ENCODE data around the gene C6orf136.

The C6orf136 gene

GRCh38 chr6:30687659-30688431 is 40.9 kb downstream of the C6orf136 start:
- DNase-seq, result no peak

GRCh38 chr6:30688569-30688968 is 41.6 kb downstream of the C6orf136 start:
- DNase-seq, result no peak

DNA sequence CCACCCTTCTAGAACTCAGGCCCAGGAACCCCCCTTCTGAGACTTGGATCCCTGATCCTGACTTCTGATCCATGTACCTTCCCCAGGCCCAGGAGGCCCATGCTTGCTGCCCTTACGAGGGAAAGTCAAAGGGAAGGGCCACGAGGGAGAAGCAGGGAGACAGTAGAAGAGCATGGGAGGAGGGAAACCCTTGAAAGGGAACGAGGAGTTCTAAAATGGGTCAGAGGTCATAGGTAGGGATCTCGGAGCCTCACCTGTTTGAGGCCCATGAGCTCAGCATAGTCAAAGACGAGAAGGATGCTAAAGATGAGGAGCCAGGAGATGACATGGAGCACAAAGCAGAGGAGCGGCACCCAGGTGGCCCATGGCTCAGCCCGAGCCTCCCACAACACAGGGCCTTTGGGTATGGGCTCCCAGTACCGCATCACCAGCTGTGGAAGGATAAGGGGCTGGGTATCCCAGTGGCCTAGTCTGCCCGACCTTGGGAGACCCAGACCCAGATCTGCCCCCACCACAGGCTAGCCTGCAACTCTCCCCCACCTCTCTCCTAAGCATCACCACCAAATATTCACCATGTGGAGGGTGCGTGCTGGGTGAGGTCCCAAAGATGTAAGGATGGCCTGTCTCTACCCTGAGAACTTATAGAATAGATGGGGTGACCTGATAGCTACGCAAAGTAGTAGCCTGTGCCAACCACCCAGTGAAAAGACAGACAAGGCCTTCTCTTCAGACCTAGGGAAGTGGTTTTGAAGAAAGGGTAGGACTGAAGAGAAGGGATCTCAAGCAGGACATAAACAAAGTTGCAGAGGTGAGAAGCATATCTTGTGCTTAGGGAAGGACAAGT is 42.3 kb downstream of the C6orf136 start:
- no peak for DNase-seq

DNA sequence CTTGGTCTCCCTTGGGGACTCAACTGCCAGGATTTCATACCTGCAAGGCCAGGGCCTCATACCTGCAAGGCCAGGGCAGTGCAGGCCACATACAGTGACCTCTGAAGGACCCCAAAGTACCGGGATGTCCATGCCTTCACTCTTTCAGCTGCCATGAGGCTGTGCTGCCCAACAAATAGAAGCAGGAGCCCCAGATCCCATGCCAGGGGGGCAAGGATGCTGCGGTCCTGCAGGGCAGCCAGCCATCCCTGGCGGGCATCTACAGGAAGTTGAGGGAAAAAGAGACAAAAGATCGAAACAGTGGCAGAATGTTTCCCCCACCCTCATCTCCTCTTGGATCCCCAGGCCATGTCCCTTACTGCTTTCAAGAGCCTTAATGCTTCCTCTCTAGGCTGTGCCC is 43.1 kb downstream of the C6orf136 start:
- DNase-seq, result no peak

- DNase-seq, result peak; percentile 77
Observed at GRCh38 chr6:30690403-30691207, 43.7 kb downstream of the C6orf136 start, which contains the start of gene NRM. NRM (minus strand) TSS chr6:30690984; CDS start chr6:30690974, 10 bp downstream.

DNA sequence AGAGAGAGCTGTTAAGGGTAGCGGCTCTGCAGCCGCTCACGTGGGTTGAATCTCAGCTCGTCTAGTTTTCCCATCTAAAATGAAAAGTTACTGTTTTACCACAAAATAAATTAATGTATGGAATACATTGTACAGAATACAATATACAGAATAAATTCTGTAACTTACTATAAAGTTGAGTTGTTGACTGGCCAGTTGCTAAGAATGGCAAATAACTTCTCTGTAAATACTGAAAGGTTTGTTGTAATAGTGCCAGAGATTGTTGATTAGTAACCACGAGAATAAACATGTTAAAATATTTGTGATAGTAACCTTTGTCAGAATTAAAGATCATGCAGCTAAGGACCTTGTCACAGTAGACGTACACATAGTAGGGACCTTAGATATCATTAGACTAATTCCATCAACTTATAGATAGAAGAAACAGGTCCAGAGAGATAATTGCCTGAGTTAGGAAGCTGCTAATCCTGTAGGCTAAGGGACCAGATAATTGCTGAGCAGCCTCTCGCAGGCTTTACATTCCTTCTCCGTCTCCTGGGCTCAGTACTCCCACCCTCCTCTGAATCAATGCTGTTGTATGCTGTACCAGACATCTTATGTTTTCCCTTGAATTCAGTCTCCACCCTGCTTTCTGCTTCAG is 44.4 kb downstream of the C6orf136 start:
- no peak for DNase-seq

DNA sequence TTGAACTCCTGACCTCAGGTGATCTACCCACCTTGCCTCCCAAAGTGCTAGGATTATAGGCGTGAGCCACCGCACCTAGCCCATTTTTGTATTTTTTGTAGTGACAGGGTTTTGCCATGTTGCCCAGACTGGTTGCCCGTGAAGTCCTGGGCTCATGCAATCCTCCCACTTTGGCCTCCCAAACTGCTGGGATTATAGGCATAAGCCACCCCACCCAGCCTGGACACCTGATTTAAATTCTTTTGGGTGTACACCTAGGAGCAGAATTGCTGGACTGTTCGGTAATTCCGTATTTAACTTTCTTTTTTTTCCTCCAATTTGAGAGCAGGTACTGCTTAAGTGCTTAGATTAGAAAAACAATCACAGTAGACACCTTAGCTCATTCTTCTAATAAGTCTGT is 49.5 kb downstream of the C6orf136 start:
- no peak for DNase-seq

DNA sequence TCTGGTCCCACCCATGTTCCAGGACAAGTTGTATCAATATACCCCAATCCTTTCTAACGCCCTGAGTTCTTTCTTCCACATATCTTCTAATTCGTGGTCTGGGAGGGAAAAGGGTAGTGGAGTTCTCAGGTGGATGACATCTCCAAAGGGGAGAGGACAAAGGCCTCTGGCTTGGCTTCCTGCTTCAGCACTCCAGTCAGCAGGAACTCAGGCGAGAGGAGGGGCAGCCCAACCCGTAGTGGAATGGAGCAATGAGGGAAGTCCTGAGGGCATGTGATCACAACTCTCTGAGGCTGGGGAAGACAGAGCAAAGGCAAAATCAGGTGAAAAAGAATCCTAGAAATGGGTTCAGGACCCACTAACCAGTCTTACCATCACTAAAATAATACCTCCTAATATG is 53.4 kb downstream of the C6orf136 start:
- no peak for DNase-seq

Data from activated CD4-positive, alpha-beta T cell treated with anti-CD3 and anti-CD28 coated beads, Interleukin-2, amount 50 U/mL, for 16 hours (primary cell).